H1 (cell line): ENCODE results near the gene RAD51B. TPM values are rescaled to one million over a fixed set of nuclear protein-coding genes. Genes with fewer than 3 reads are reported as not detected.
"Not testable (repeated sequence)": the region's sequence is repeated elsewhere in the genome, so short reads cannot be mapped to it uniquely, and the experiment has no call there.

Source experiments
- CTCF ChIA-PET: fragments of 300-600 bp; sonication (Branson Sonifier 250); formaldehyde crosslinking; loops from one replicate; lab custom pipeline; 2021; ENCODE audit not compliant: partially characterized antibody; lab: Charles Lee
- POLR2A ChIA-PET: fragments of 300-600 bp; sonication (Branson Sonifier 250); formaldehyde crosslinking; loops from one replicate; lab custom pipeline; 2021; ENCODE audit warnings: inconsistent platforms; ENCODE audit not compliant: partially characterized antibody; lab: Charles Lee
- DNase-seq, 2 experiments: peaks; one replicate each; pipeline versions ENCODE4 v3.0.0 to v3.0.0-alpha.2; 2010 to 2022; ENCODE audit warnings: low spot score in 2 of 2, low read depth in 1 of 2, mixed read lengths in 1 of 2
- FAIRE-seq: peaks from 2 replicates; lab custom pipeline; 2011; peaks lifted over from hg19 to GRCh38; lab: Jason Lieb, UNC
- H2AFZ ChIP-seq: 2 replicates; pipeline ENCODE4 v1.8.1; 2012; ENCODE audit warnings: low read length, inconsistent platforms
- H2AK5ac ChIP-seq: 2 replicates; pipeline ENCODE4 v1.6.1; 2013; ENCODE audit warnings: low read depth, low read length
- H2BK120ac ChIP-seq: replicated peaks from 2 replicates; pipeline ENCODE3; 2013; ENCODE audit warnings: low read depth, low read length, inconsistent platforms
- H2BK12ac ChIP-seq: 2 replicates; pipeline ENCODE4 v1.6.1; 2013; ENCODE audit warnings: low read depth, low read length
- H2BK15ac ChIP-seq: 2 replicates; pipeline ENCODE4 v1.6.1; 2013; ENCODE audit warnings: low read length
- H2BK20ac ChIP-seq: 2 replicates; pipeline ENCODE4 v1.6.1; 2013; ENCODE audit warnings: low read length
- H2BK5ac ChIP-seq: 2 replicates; pipeline ENCODE4 v1.6.1; 2013; ENCODE audit warnings: low read depth, low read length
- H3K14ac ChIP-seq: 2 replicates; pipeline ENCODE4 v1.6.1; 2013; ENCODE audit warnings: inconsistent platforms; ENCODE audit not compliant: insufficient read length
- H3K18ac ChIP-seq: 2 replicates; pipeline ENCODE4 v1.6.1; 2013; ENCODE audit warnings: low read length; ENCODE audit errors: extremely low read depth
- H3K23ac ChIP-seq: 2 replicates; pipeline ENCODE4 v1.6.1; 2013; ENCODE audit warnings: inconsistent platforms; ENCODE audit not compliant: insufficient read length
- H3K23me2 ChIP-seq: 2 replicates; pipeline ENCODE4 v1.6.1; 2013; ENCODE audit warnings: low read depth, low read length
- H3K27ac ChIP-seq: 2 replicates; pipeline ENCODE4 v1.6.1; 2011; ENCODE audit warnings: low read depth, low read length, inconsistent platforms
- H3K27me3 ChIP-seq, 4 experiments: replicated peaks in 1 of 4; 1 replicate in 1 of 4; 2 replicates in 3 of 4; pipeline versions ENCODE4 v1.6.1 to v1.8.1; 2011 to 2013; ENCODE audit warnings: low read length in 3 of 4, mild to moderate bottlenecking in 3 of 4, inconsistent platforms in 2 of 4, mixed read lengths in 2 of 4, moderate library complexity in 1 of 4; ENCODE audit not compliant: control insufficient read depth in 3 of 4, insufficient read depth in 3 of 4; ENCODE audit errors: extremely low read depth in 1 of 4
- H3K36me3 ChIP-seq, 4 experiments: 2 replicates each; pipeline versions ENCODE4 v1.6.1 to v1.8.1; 2011 to 2013; ENCODE audit warnings: mild to moderate bottlenecking in 4 of 4, low read length in 3 of 4, moderate library complexity in 2 of 4, control low read depth in 1 of 4, inconsistent platforms in 1 of 4; ENCODE audit not compliant: insufficient read depth in 4 of 4, control insufficient read depth in 2 of 4
- H3K4ac ChIP-seq: replicated peaks from 2 replicates; pipeline ENCODE3; 2013; ENCODE audit warnings: low read length, low read depth, mixed read lengths, inconsistent platforms; ENCODE audit not compliant: insufficient read length
- H3K4me1 ChIP-seq, 4 experiments: replicated peaks in 1 of 4; 1 replicate in 1 of 4; 2 replicates in 3 of 4; pipeline versions ENCODE4 v1.6.1 to v1.8.1; 2011 to 2013; ENCODE audit warnings: low read length in 3 of 4, inconsistent platforms in 2 of 4, mixed read lengths in 1 of 4; ENCODE audit not compliant: insufficient read depth in 4 of 4, control insufficient read depth in 3 of 4
- H3K4me2 ChIP-seq, 2 experiments: 2 replicates each; pipeline versions ENCODE4 v1.6.1 to v1.8.1; 2011 to 2013; ENCODE audit warnings: low read depth in 2 of 2, low read length in 2 of 2, control low read depth in 1 of 2, inconsistent platforms in 1 of 2, mild to moderate bottlenecking in 1 of 2; ENCODE audit not compliant: insufficient read depth in 1 of 2
- H3K4me3 ChIP-seq, 4 experiments: fragments of 200-600, 300-600 bp in 1 of 4; sonication (generic), shearing (Covaris generic), sonication (Bioruptor Twin) in 1 of 4; 2 replicates each; pipeline versions ENCODE4 v1.5.1 to v1.8.1; 2011 to 2016; ENCODE audit warnings: low read length in 4 of 4, low read depth in 3 of 4, control low read depth in 2 of 4, inconsistent platforms in 2 of 4, mild to moderate bottlenecking in 2 of 4, mixed read lengths in 1 of 4, moderate library complexity in 1 of 4; ENCODE audit not compliant: insufficient read depth in 2 of 4; ENCODE audit errors: extremely low read depth in 1 of 4
- H3K56ac ChIP-seq: replicated peaks from 2 replicates; pipeline ENCODE3; 2013; ENCODE audit warnings: low read depth, mild to moderate bottlenecking, mixed read lengths, low read length, inconsistent platforms; ENCODE audit not compliant: insufficient read length
- H3K79me1 ChIP-seq: 2 replicates; pipeline ENCODE4 v1.6.1; 2013; ENCODE audit warnings: low read depth, low read length, control low read depth
- H3K79me2 ChIP-seq, 2 experiments: 2 replicates each; pipeline versions ENCODE4 v1.6.1 to v1.8.1; 2012 to 2013; ENCODE audit warnings: low read length in 2 of 2, mild to moderate bottlenecking in 2 of 2, inconsistent platforms in 1 of 2; ENCODE audit not compliant: insufficient read depth in 2 of 2, control insufficient read depth in 1 of 2
- H3K9ac ChIP-seq, 4 experiments: replicated peaks in 1 of 4; 1 replicate in 1 of 4; 2 replicates in 3 of 4; pipeline versions ENCODE4 v1.6.1 to v1.8.1; 2011 to 2013; ENCODE audit warnings: low read depth in 3 of 4, low read length in 3 of 4, control low read depth in 2 of 4, mild to moderate bottlenecking in 2 of 4, moderate library complexity in 2 of 4, inconsistent platforms in 1 of 4; ENCODE audit errors: extremely low read depth in 1 of 4
- H3K9me3 ChIP-seq, 2 experiments: 2 replicates each; pipeline versions ENCODE4 v1.6.1 to v1.8.1; 2012 to 2013; ENCODE audit warnings: mild to moderate bottlenecking in 2 of 2, moderate library complexity in 2 of 2, control low read depth in 1 of 2, inconsistent platforms in 1 of 2, low read depth in 1 of 2, low read length in 1 of 2, mixed read lengths in 1 of 2; ENCODE audit not compliant: insufficient read depth in 2 of 2
- H4K20me1 ChIP-seq, 2 experiments: replicated peaks in 1 of 2; 2 replicates each; pipeline versions ENCODE3 to v1.8.1; 2011 to 2013; ENCODE audit warnings: inconsistent platforms in 2 of 2, low read length in 2 of 2, mild to moderate bottlenecking in 1 of 2; ENCODE audit not compliant: insufficient read depth in 2 of 2, control insufficient read depth in 1 of 2
- H4K5ac ChIP-seq: 2 replicates; pipeline ENCODE4 v1.6.1; 2013; ENCODE audit warnings: low read length, low read depth, mixed read lengths, inconsistent platforms; ENCODE audit not compliant: insufficient read length
- H4K8ac ChIP-seq: 2 replicates; pipeline ENCODE4 v1.8.0; 2013; ENCODE audit warnings: mild to moderate bottlenecking, moderate library complexity, low read length, inconsistent platforms; ENCODE audit not compliant: insufficient read depth; ENCODE audit errors: extremely low read depth
- H4K91ac ChIP-seq: replicated peaks from 2 replicates; pipeline ENCODE3; 2013; ENCODE audit warnings: low read length, mixed read lengths, inconsistent platforms; ENCODE audit not compliant: insufficient read length
- WGBS, 2 experiments: shearing (Covaris generic) in 1 of 2; methylation state at CpG; one replicate each; pipeline versions ENCODE4 v1.1.6 to v1.1.7; 2013 to 2015; ENCODE audit warnings: low lambda C conversion rate in 2 of 2, mixed read lengths in 2 of 2, inconsistent platforms in 1 of 2, low coverage in 1 of 2, missing lambda C conversion rate in 1 of 2; ENCODE audit not compliant: insufficient replicate concordance in 2 of 2, insufficient coverage in 1 of 2, insufficient read length in 1 of 2; ENCODE audit errors: extremely low coverage in 1 of 2, missing lambda C conversion rate in 1 of 2; 5-methylcytosine and 5-hydroxymethylcytosine counted together
- polyA plus RNA-seq, 7 experiments: library from polyadenylated mRNA; depleted of rRNA in 3 of 7; stranded (reverse) in 5 of 7; unstranded in 2 of 7; fragments of >200 nt in 5 of 7; fragments of 200-250 nt in 2 of 7; gene quantifications; 1 replicate in 5 of 7; 2 replicates in 1 of 7; 4 replicates in 1 of 7; pipeline versions ENCODE4 v1.2.1 to v1.2.3, GENCODE V29; 2011 to 2013; ENCODE audit warnings: missing spikeins in 2 of 7, mixed read lengths in 2 of 7
- total RNA-seq: library from RNA; stranded (reverse); fragmentation: NEBNext Ultra II Directional; extraction: Animal tissue kit (Norgen Biotek cat#: 25700); gene quantifications from 2 replicates; pipeline ENCODE4 v1.2.1, GENCODE V29; 2021

The RAD51B gene
- total and polyA plus RNA-seq, 2 of the 8 experiments (the other 6 are each of a cell fraction or from before 2014, with no cell fraction given), result 3.9 to 14.9 TPM

DNA sequence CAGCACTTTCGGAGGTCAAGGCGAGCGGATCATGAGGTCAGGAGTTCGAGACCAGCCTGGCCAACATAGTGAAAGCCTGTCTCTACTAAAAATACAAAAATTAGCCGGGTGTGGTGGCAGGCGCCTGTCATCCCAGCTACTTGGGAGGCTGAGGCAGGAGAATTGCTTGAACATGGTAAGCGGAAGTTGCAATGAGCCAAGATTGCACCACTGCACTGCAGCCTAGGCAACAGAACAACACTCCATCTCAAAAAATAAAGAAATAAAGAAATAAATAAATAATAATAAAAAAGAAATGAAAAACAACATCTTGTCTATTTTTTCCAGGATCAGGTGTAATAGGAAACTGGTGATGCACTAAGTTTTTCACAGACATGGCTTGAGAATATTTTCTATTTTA is 168.6 kb downstream of the RAD51B start:
- H2BK120ac ChIP-seq, H4K91ac ChIP-seq, H3K23ac ChIP-seq, FAIRE-seq, H3K79me1 ChIP-seq, H2BK12ac ChIP-seq, H3K27ac ChIP-seq, H2BK5ac ChIP-seq, H3K27me3 ChIP-seq, H2AK5ac ChIP-seq, H3K23me2 ChIP-seq, CTCF ChIA-PET, H4K5ac ChIP-seq, POLR2A ChIA-PET, H4K20me1 ChIP-seq, H3K4me2 ChIP-seq, H4K8ac ChIP-seq, H2BK20ac ChIP-seq, H3K14ac ChIP-seq, H2BK15ac ChIP-seq, H2AFZ ChIP-seq, DNase-seq, H3K79me2 ChIP-seq, H3K4ac ChIP-seq, H3K9ac ChIP-seq, H3K18ac ChIP-seq, H3K4me3 ChIP-seq, H3K36me3 ChIP-seq, H3K56ac ChIP-seq, H3K4me1 ChIP-seq, H3K9me3 ChIP-seq: not testable (repeated sequence)
- 95% methylated on average over 7 of the region's 7 CpGs; no CpG with 5 or more reads in 1 of the 2 experiments for WGBS, 2 experiments
